Ectodermal cell (in vitro differentiated cells): ENCODE results near the gene HIBCH.
"Not testable (repeated sequence)": the region's sequence is repeated elsewhere in the genome, so short reads cannot be mapped to it uniquely, and the experiment has no call there.

Experiments used
- H3K27ac ChIP-seq: 2 replicates; pipeline ENCODE4 v1.7.0; 2013; ENCODE audit warnings: mild to moderate bottlenecking, low read depth, low read length; ENCODE audit not compliant: insufficient read depth, poor library complexity, severe bottlenecking
- H3K27me3 ChIP-seq: 2 replicates; pipeline ENCODE4 v1.7.0; 2013; ENCODE audit warnings: mild to moderate bottlenecking, low read length; ENCODE audit not compliant: insufficient read depth, control insufficient read depth, poor library complexity, severe bottlenecking
- H3K36me3 ChIP-seq: one replicate; pipeline ENCODE4 v1.7.0; 2013; ENCODE audit warnings: low read length; ENCODE audit not compliant: control insufficient read depth, insufficient read depth
- H3K4me1 ChIP-seq: one replicate; pipeline ENCODE4 v1.7.0; 2013; ENCODE audit warnings: low read length; ENCODE audit not compliant: control insufficient read depth, insufficient read depth
- H3K4me3 ChIP-seq: 2 replicates; pipeline ENCODE4 v1.7.0; 2013; ENCODE audit warnings: low read depth, low read length, control low read depth; ENCODE audit not compliant: insufficient read depth
- H3K9me3 ChIP-seq: 2 replicates; pipeline ENCODE4 v1.7.0; 2013; ENCODE audit warnings: mild to moderate bottlenecking, low read length, moderate library complexity; ENCODE audit not compliant: control insufficient read depth
- WGBS, 2 experiments: methylation state at CpG; one replicate each; pipeline ENCODE4 v1.1.7; 2013; ENCODE audit warnings: missing lambda C conversion rate in 2 of 2; 5-methylcytosine and 5-hydroxymethylcytosine counted together

HIBCH gene

GRCh38 chr2:190277234-190278112, 42.2 kb downstream of the HIBCH start:
- WGBS, 2 experiments: 87 to 95% methylated on average over 3 to 4 of the region's 4 CpGs
- Histone ChIP-seq H3K9me3 (no peaks in the 10 kb centered on the region), H3K27me3 (no peaks in the 10 kb centered on the region), H3K27ac (no peak overlapping the region), H3K4me1 (no peaks in the 10 kb centered on the region), H3K36me3 (no peaks in the 10 kb centered on the region), H3K4me3 (no peak overlapping the region)

- Histone ChIP-seq H3K27ac (no peak overlapping the region), H3K9me3 (no peaks in the 10 kb centered on the region), H3K4me3 (no peak overlapping the region), H3K27me3 (no peaks in the 10 kb centered on the region), H3K36me3 (no peaks in the 10 kb centered on the region), H3K4me1 (no peaks in the 10 kb centered on the region)
- 95% methylated on average over 1 of the region's 2 CpGs for WGBS, 2 experiments
Observed at GRCh38 chr2:190272457-190272842, 47.2 kb downstream of the HIBCH start.

GRCh38 chr2:190271783-190272456, 47.7 kb downstream of the HIBCH start:
- H3K4me1 ChIP-seq: no peaks in the 10 kb centered on the region
- H3K27me3 ChIP-seq: no peaks in the 10 kb centered on the region
- WGBS, 2 experiments: 85 to 86% methylated on average over 6 to 7 of the region's 7 CpGs
- H3K36me3 ChIP-seq: no peaks in the 10 kb centered on the region
- no peaks in the 10 kb centered on the region for H3K9me3 ChIP-seq
- H3K27ac ChIP-seq: no peak overlapping the region
- H3K4me3 ChIP-seq: no peak overlapping the region

GRCh38 chr2:190270298-190270697, 49.3 kb downstream of the HIBCH start:
- Histone ChIP-seq H3K27ac (no peak overlapping the region), H3K36me3 (no peaks in the 10 kb centered on the region), H3K9me3 (no peaks in the 10 kb centered on the region), H3K4me1 (no peaks in the 10 kb centered on the region), H3K4me3 (no peak overlapping the region), H3K27me3 (no peaks in the 10 kb centered on the region)
- 71 to 97% methylated on average over 1 to 2 of the region's 3 CpGs for WGBS, 2 experiments

- 94% methylated on average over 3 of the region's 3 CpGs for WGBS, 2 experiments
- not testable (repeated sequence) for H3K4me3 ChIP-seq
Observed at GRCh38 chr2:190269699-190270098, 49.9 kb downstream of the HIBCH start.

GRCh38 chr2:190267302-190267701, 52.3 kb downstream of the HIBCH start:
- no peaks in the 10 kb centered on the region for H3K36me3 ChIP-seq
- 89 to 94% methylated on average over 2 to 4 of the region's 4 CpGs for WGBS, 2 experiments
- no peaks in the 10 kb centered on the region for H3K9me3 ChIP-seq
- H3K4me3 ChIP-seq: no peak overlapping the region
- no peak overlapping the region for H3K27ac ChIP-seq
- H3K27me3 ChIP-seq: no peaks in the 10 kb centered on the region
- no peaks in the 10 kb centered on the region for H3K4me1 ChIP-seq

More at GRCh38 chr2:190269699-190270098, 49.9 kb downstream of the HIBCH start:
- H3K9me3 ChIP-seq, H3K4me1 ChIP-seq, H3K27me3 ChIP-seq, H3K27ac ChIP-seq, H3K36me3 ChIP-seq: not testable (repeated sequence)

GRCh38 chr2:190266314-190266713, 53.3 kb downstream of the HIBCH start:
- no peaks in the 10 kb centered on the region for H3K27me3 ChIP-seq
- WGBS, 2 experiments: 93 to 96% methylated on average over 9 of the region's 9 CpGs
- H3K4me3 ChIP-seq: no peak overlapping the region
- no peaks in the 10 kb centered on the region for H3K4me1 ChIP-seq
- no peaks in the 10 kb centered on the region for H3K9me3 ChIP-seq
- H3K27ac ChIP-seq: no peak overlapping the region
- H3K36me3 ChIP-seq: no peaks in the 10 kb centered on the region

GRCh38 chr2:190261851-190262250, 57.8 kb downstream of the HIBCH start:
- H3K36me3 ChIP-seq: peaks cover 3% of the 10 kb centered on the region
- no peaks in the 10 kb centered on the region for H3K27me3 ChIP-seq
- WGBS, 2 experiments: 95 to 100% methylated on average over 2 of the region's 2 CpGs
- no peak overlapping the region for H3K27ac ChIP-seq
- no peaks in the 10 kb centered on the region for H3K9me3 ChIP-seq
- no peaks in the 10 kb centered on the region for H3K4me1 ChIP-seq
- no peak overlapping the region for H3K4me3 ChIP-seq

GRCh38 chr2:190256087-190256486, 63.5 kb downstream of the HIBCH start:
- 96 to 100% methylated on average over 2 to 3 of the region's 3 CpGs for WGBS, 2 experiments
- Histone ChIP-seq H3K27ac (no peak overlapping the region), H3K9me3 (no peaks in the 10 kb centered on the region), H3K27me3 (no peaks in the 10 kb centered on the region), H3K36me3 (peaks cover 3% of the 10 kb centered on the region), H3K4me1 (no peaks in the 10 kb centered on the region), H3K4me3 (no peak overlapping the region)

GRCh38 chr2:190255676-190256075, 64.0 kb downstream of the HIBCH start:
- Histone ChIP-seq H3K9me3 (no peaks in the 10 kb centered on the region), H3K4me1 (no peaks in the 10 kb centered on the region), H3K27me3 (no peaks in the 10 kb centered on the region), H3K4me3 (no peak overlapping the region), H3K27ac (no peak overlapping the region), H3K36me3 (peaks cover 3% of the 10 kb centered on the region)
- WGBS, 2 experiments: 94 to 98% methylated on average over 3 of the region's 3 CpGs
